Mesodermal cell (in vitro differentiated cells): ENCODE data around the gene NRIP1.

Experiments
- H3K27ac ChIP-seq: 2 replicates; pipeline ENCODE4 v1.7.0; 2013; ENCODE audit warnings: mild to moderate bottlenecking, low read depth, low read length, moderate library complexity; ENCODE audit not compliant: severe bottlenecking
- H3K36me3 ChIP-seq: 2 replicates; pipeline ENCODE4 v1.7.1; 2013; ENCODE audit warnings: mild to moderate bottlenecking, low read length, moderate library complexity; ENCODE audit not compliant: control insufficient read depth, insufficient read depth
- H3K4me1 ChIP-seq: one replicate; pipeline ENCODE4 v1.7.1; 2013; ENCODE audit warnings: mild to moderate bottlenecking, low read length; ENCODE audit not compliant: insufficient read depth, control insufficient read depth, poor library complexity, severe bottlenecking
- H3K4me3 ChIP-seq: 2 replicates; pipeline ENCODE4 v1.7.0; 2013; ENCODE audit warnings: low read length, control low read depth, mild to moderate bottlenecking; ENCODE audit not compliant: insufficient read depth, poor library complexity, severe bottlenecking; ENCODE audit errors: extremely low read depth
- H3K9me3 ChIP-seq: 2 replicates; pipeline ENCODE4 v1.7.1; 2013; ENCODE audit warnings: mild to moderate bottlenecking, low read length, moderate library complexity; ENCODE audit not compliant: control insufficient read depth
- WGBS, 2 experiments: methylation state at CpG; one replicate each; pipeline ENCODE4 v1.1.5; 2013; ENCODE audit warnings: missing lambda C conversion rate in 2 of 2; ENCODE audit not compliant: insufficient coverage in 2 of 2; 5-methylcytosine and 5-hydroxymethylcytosine counted together

The NRIP1 gene

DNA sequence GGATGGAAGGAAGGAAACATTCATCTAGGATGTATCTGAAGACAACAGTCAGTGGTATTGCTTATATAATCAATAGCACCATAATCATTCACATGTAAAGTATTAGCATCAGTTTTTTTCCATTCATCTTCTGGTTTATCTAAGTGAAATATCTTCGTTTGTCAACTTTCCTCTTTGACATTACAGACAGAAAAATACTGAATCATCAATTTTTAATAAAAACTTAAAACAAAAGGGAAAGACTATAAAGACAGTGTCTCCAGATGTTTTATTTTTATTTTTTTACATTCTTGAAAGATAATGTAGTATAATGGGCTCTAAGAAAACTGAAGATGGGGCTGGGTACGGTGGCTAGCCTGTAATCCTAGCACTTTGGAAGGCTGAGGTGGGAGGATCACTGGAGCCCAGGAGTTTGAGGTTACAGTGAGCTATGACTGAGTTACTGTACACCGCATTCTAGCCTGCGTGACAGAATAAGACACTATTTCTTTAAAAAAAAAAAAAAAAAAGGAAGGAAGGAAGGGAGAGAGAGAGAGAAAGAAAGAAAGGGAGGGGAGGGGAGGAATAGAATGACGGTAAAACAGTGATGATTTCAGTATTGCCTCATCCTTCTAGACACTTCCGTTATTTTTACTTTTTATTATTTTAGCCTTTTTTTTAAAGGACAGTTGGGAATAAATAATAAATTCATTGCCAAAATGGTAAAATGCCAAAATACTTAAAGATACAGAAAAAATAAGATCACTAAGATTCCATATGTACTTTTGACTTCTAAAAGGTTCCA lies 89.5 kb downstream of the NRIP1 start:
- WGBS, 2 experiments: 100% methylated on average over 2 of the region's 6 CpGs; no CpG with 5 or more reads in 1 of the 2 experiments
- Histone ChIP-seq H3K4me3 (no peak overlapping the region), H3K9me3 (no peaks in the 10 kb centered on the region), H3K4me1 (no peaks in the 10 kb centered on the region), H3K36me3 (peaks cover 11% of the 10 kb centered on the region), H3K27ac (no peak overlapping the region)

DNA sequence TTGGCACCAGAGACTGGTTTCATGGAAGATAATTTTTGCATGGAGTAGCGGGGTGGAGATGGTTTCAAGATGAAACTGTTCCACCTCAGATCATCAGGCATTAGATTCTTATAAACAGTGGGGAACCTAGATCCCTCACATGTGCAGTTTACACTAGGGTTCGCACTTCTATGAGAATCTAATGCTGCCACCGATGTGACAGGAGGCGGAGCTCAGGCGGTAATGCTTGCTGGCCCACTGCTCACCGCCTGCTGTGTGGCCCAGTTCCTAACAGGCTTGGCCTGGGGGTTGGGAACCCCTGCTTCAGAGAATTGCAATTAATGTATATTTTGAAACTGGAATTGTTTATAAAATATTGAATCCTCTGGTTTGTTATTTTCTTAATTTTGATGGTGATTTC lies 92.1 kb downstream of the NRIP1 start:
- H3K4me1 ChIP-seq: no peaks in the 10 kb centered on the region

DNA sequence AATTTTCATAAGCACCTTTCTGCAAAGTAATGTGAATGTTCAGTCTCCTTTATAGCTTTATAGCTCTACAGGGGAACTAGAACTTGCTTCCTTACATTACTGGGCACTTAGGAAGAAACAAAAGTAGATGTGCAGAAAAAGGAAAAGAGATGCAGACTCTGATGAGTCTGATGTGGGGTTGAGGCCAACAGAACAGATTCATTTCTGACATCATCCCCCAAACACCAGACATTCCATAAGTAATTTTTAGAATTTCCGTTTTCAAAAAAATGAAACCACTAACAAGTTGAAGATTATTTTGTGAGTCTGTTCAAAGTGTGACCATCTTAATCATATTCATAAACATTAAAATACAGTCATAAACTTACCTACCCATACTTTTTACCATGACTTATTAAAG lies 96.0 kb downstream of the NRIP1 start:
- no peaks in the 10 kb centered on the region for H3K4me1 ChIP-seq
- H3K9me3 ChIP-seq: no peaks in the 10 kb centered on the region
- H3K4me3 ChIP-seq: no peak overlapping the region
- peaks cover 42% of the 10 kb centered on the region for H3K36me3 ChIP-seq
- WGBS, 2 experiments: no CpG with 5 or more reads among the region's 1 CpG
- H3K27ac ChIP-seq: no peak overlapping the region

More for the DNA sequence above, 92.1 kb downstream of the NRIP1 start:
- 93 to 98% methylated on average over 5 of the region's 6 CpGs for WGBS, 2 experiments
- Histone ChIP-seq H3K36me3 (peaks cover 21% of the 10 kb centered on the region), H3K4me3 (no peak overlapping the region), H3K27ac (no peak overlapping the region), H3K9me3 (no peaks in the 10 kb centered on the region)

DNA sequence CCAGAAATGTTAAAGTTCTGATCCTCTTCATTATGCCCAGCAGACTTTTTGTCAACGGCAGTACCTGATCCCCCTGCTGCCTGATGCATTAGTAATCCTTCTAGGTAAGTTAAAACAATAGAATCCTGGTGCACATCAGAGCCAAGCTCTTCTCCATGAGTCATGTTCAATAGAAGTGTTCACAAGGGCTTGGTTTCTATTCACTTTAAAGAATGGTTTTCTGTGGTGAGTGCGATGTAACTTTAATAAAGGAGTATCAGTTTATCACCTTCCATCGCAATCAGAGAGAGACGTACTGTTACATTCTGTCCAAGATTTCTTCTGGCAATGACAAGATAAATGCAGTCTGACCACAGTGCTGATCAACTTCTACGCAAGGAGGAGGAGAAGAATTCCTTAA lies 96.8 kb downstream of the NRIP1 start:
- Histone ChIP-seq H3K27ac (no peak overlapping the region), H3K4me1 (no peaks in the 10 kb centered on the region), H3K4me3 (no peak overlapping the region), H3K9me3 (no peaks in the 10 kb centered on the region), H3K36me3 (peaks cover 49% of the 10 kb centered on the region)
- WGBS, 2 experiments: 100% methylated on average over 2 to 5 of the region's 5 CpGs

DNA sequence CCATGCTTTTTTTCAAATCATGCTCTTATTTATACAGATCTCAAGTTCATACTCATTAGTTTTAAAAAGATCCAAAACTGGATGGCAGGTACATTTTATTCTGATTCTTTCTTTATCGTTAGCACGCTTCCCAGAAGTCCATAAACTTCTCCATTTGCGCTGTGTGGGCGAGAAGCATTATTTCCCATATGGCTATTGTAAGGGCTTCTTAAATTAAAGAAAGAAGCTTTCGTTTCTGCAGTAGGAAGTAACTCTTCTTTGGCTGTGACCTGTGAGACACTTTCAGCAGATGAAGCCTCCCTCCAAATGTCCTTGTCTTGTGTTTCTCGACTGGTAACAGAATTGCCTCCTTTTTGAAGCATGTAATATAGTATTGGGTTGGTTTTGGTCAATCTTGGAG lies 100.2 kb downstream of the NRIP1 start:
- Histone ChIP-seq H3K4me3 (no peak overlapping the region), H3K9me3 (no peaks in the 10 kb centered on the region), H3K36me3 (peaks cover 49% of the 10 kb centered on the region), H3K27ac (no peak overlapping the region), H3K4me1 (no peaks in the 10 kb centered on the region)
- 100% methylated on average over 1 to 2 of the region's 6 CpGs for WGBS, 2 experiments

DNA sequence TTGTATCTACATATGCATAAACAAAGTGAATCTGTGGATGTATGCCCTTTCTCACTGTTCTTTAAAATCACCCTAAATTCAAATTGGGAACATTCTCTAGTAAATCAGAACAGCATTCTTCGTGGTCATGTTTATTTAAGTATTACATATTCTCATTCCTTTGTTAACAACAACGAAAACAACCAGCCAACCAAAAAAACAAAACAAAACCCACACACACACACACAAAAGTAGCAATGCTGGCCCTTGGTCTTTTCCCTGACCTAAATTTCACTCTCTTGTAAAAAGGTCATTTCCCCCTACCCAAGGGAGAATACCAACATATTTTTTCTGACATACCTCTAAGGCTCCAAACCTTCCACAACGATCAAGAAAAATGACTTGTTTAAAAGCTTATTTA lies 102.6 kb downstream of the NRIP1 start:
- 100% methylated on average over 1 of the region's 3 CpGs; no CpG with 5 or more reads in 1 of the 2 experiments for WGBS, 2 experiments
- H3K4me1 ChIP-seq: peaks cover 10% of the 10 kb centered on the region
- no peaks in the 10 kb centered on the region for H3K9me3 ChIP-seq
- H3K4me3 ChIP-seq: no peak overlapping the region
- peaks cover 35% of the 10 kb centered on the region for H3K36me3 ChIP-seq
- H3K27ac ChIP-seq: no peak overlapping the region

DNA sequence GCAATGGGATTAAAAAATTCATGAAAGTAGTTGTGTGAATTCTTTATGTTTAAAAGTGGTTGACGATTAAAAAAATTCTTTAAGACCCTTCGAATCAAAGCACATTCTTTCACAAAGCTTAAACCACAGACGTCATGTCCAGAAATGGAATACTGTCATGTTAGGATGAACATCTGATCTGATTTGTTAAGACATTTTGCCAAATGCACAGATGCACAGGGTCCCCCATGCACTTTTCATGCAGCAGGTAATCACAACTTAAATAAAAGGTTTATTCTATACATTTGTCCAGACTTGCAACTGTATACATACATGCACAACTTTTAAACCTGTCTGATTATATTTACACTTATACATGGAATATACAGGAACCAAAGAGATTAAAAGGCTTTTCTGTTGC lies 103.3 kb downstream of the NRIP1 start:
- Histone ChIP-seq H3K4me3 (no peak overlapping the region), H3K4me1 (peaks cover 10% of the 10 kb centered on the region), H3K9me3 (no peaks in the 10 kb centered on the region), H3K27ac (no peak overlapping the region), H3K36me3 (peaks cover 28% of the 10 kb centered on the region)
- no CpG with 5 or more reads among the region's 3 CpGs for WGBS, 2 experiments

DNA sequence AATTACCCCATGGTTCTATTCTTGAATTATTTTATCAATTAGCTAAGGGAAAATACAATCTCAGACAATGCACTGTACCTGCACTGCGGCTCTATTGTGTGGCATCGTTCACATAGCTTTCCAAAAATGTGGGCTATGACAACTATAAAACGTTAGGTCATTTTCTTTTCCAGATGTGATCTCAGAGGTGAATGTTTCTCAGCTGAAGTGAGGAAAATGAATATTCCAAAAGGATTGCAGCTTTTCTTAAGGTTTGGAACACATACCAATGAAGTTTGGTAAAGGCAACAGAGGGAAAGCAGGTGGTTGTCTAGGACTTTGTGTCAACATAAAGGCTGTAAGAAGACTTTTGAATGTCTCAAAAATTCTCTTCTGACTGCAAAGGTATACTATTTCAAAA lies 105.5 kb downstream of the NRIP1 start:
- H3K9me3 ChIP-seq: no peaks in the 10 kb centered on the region
- H3K4me3 ChIP-seq: no peak overlapping the region
- peaks cover 10% of the 10 kb centered on the region for H3K4me1 ChIP-seq
- H3K36me3 ChIP-seq: peaks cover 7% of the 10 kb centered on the region
- WGBS, 2 experiments: 66 to 100% methylated on average over 1 to 3 of the region's 3 CpGs
- no peak overlapping the region for H3K27ac ChIP-seq

DNA sequence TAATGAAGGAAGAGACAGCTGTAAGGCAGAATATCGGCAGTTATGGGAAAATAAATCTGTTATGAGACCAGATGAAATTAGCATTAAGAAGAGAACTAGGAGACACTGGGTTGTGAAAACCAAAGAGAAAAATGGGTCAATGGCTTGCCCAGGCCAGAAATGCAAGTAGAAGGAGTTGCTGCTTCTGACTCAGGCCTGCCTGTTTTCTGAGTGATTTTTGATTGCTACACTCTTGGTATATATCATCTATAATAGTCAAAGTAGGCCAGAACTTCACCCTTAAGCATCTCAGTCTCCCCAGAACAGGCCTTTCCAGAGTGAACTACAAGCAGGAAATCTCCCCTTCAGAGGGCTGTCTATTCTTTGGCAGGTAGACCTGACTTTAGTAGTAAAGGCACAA lies 107.0 kb downstream of the NRIP1 start:
- Histone ChIP-seq H3K36me3 (no peaks in the 10 kb centered on the region), H3K9me3 (no peaks in the 10 kb centered on the region), H3K4me1 (peaks cover 10% of the 10 kb centered on the region), H3K4me3 (no peak overlapping the region), H3K27ac (no peak overlapping the region)
- WGBS, 2 experiments: 83 to 94% methylated on average over 1 of the region's 1 CpG

DNA sequence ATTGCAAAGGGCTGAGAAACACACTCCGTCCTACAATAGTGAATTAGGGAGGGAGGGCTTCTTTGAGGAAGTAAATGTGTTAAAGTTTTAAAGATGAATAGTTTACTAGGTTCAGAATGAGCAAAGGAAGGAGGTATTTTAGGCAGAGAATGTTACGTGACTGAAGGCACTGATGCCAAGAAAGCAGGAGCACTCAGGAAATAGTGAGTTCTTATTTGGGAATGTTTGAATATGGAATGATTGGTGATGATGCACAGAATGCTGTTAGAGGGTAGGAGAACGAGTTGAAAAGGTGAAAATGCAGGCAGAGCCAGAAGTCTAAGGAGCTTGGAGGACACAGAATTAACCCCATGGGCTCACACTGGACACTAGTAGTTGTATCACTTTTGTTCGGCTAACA lies 108.0 kb downstream of the NRIP1 start:
- 81 to 92% methylated on average over 3 of the region's 4 CpGs for WGBS, 2 experiments
- H3K36me3 ChIP-seq: no peaks in the 10 kb centered on the region
- H3K4me3 ChIP-seq: no peak overlapping the region
- H3K4me1 ChIP-seq: peaks cover 10% of the 10 kb centered on the region
- H3K9me3 ChIP-seq: no peaks in the 10 kb centered on the region
- H3K27ac ChIP-seq: no peak overlapping the region

DNA sequence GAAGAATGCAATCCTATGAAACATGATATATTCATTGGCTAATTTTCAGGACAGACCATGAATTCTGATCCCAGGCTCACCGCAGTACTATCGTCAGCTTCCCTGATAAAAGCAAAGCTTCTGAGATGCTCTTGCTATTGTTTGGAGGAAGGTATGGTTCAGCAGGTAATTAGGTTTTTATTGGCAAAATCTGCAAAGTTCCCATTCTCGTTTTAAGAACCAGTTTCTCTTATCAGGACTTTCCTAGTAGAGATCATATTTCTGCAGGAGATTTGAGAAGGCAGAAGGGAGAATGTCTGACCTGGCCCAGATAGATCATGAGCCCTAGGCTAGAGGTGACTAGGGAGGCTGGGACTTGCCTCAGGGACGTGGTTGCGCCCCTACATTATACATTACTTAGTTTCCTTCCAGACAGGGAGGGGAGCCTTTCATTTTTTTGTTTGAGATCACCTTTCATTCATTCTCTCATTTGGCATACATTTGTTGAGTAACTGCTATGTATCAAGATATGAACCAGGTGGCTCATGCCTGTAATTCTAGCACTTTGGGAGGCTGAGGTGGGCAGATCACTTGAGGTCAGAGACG lies 108.8 kb downstream of the NRIP1 start:
- H3K4me1 ChIP-seq: peaks cover 10% of the 10 kb centered on the region
- no peaks in the 10 kb centered on the region for H3K9me3 ChIP-seq
- 94% methylated on average over 3 of the region's 6 CpGs for WGBS, 2 experiments
- H3K4me3 ChIP-seq: no peak overlapping the region
- no peak overlapping the region for H3K27ac ChIP-seq
- no peaks in the 10 kb centered on the region for H3K36me3 ChIP-seq
